Superior temporal gyrus (tissue), 1 donor: ENCODE results near the gene ALDOB.

Experiments used
- DNase-seq: peaks from one replicate; pipeline ENCODE4 v3.0.0-alpha.2; 2016; ENCODE audit errors: extremely low spot score

The ALDOB gene

GRCh38 chr9:101383361-101383760 is 52.2 kb downstream of the ALDOB start:
- DNase-seq = no peak

- DNase-seq = no peak
Measured at GRCh38 chr9:101381833-101382342, 53.7 kb downstream of the ALDOB start.

GRCh38 chr9:101381118-101381517 is 54.5 kb downstream of the ALDOB start:
- no peak for DNase-seq

- no peak for DNase-seq
Measured at GRCh38 chr9:101380295-101380694, 55.3 kb downstream of the ALDOB start.

- peak; percentile 63 for DNase-seq
Measured at GRCh38 chr9:101376111-101376848, 59.3 kb downstream of the ALDOB start.

- peak; percentile 45 for DNase-seq
Measured at GRCh38 chr9:101375546-101375945, 60.0 kb downstream of the ALDOB start.

- no peak for DNase-seq
Measured at GRCh38 chr9:101372327-101373118, 63.1 kb downstream of the ALDOB start.

GRCh38 chr9:101371813-101372212 is 63.8 kb downstream of the ALDOB start:
- no peak for DNase-seq
